ENCODE data around the gene GPR3. TPM values are rescaled to one million over a fixed set of nuclear protein-coding genes. Genes with fewer than 3 reads are reported as not detected.
A peak's percentile ranks its signal among the peaks of the same experiment; 100 is the strongest.
"Not testable (repeated sequence)": the region's sequence is repeated elsewhere in the genome, so short reads cannot be mapped to it uniquely, and the experiment has no call there.

Gene GPR3
- total and polyA plus RNA-seq, 3 experiments from 2014 or later, result 3.3 to 3.9 TPM; not detected in 1

DNA sequence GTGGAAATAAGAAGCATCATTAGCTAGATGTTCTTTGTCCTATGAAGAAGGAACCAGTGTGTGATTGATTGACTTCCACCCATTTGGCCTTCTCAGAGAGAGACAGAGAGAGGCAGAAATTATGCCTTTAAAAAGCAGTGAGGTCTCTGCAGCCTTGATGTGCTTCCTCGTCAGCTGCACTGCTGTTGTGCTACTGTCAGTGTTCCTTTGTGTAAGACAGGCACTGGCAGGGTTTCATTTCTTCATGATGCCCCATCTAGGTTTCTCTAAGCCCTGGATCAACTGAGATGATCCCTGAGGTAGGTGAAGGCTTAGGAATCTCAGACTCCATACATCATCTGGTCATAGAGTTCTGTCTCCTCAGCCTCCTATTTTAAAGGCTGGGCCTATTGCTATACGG lies 34.9 kb downstream of the GPR3 start:
- Mint-ChIP-seq H3K27me3 (no peaks in the 10 kb centered on the region), H3K4me3 (no peak overlapping the region), H3K4me1 (peaks cover 51 to 79% (median 78%) of the 10 kb centered on the region in 3 donors), H3K36me3 (peaks cover 0 to 47% (median 15%) of the 10 kb centered on the region in 3 donors), H3K9me3 (no peaks in the 10 kb centered on the region), H3K27ac (peak overlapping the region in 3 of 8 donors; percentile 44 to 74 (median 68))
- DNase-seq, result no peak
- H3K4me3 ChIP-seq (ENCODE audit: low read length), result no peak overlapping the region
- ChIA-PET POLR2A (interaction anchor here (1.1 kb wide), 1 partner anchor 9 kb away, joined by 3 read pairs; no protein-coding TSS in a partner anchor), CTCF (interaction anchor here (1.6 kb wide), 1 partner anchor 10 kb away, joined by 4 read pairs; no protein-coding TSS in a partner anchor)
- peaks cover 10% of the 10 kb centered on the region for H3K36me3 ChIP-seq (ENCODE audit: insufficient read depth, low read length)
- H3K27me3 ChIP-seq (ENCODE audit: insufficient read depth, low read length, poor library complexity, severe bottlenecking), result no peaks in the 10 kb centered on the region
- no peak overlapping the region for H3K27ac ChIP-seq (ENCODE audit: low read depth, low read length)
- H3K4me1 ChIP-seq (ENCODE audit: insufficient read depth, low read length), result peaks cover 78% of the 10 kb centered on the region
- no peaks in the 10 kb centered on the region for H3K9me3 ChIP-seq (ENCODE audit: low read length)

DNA sequence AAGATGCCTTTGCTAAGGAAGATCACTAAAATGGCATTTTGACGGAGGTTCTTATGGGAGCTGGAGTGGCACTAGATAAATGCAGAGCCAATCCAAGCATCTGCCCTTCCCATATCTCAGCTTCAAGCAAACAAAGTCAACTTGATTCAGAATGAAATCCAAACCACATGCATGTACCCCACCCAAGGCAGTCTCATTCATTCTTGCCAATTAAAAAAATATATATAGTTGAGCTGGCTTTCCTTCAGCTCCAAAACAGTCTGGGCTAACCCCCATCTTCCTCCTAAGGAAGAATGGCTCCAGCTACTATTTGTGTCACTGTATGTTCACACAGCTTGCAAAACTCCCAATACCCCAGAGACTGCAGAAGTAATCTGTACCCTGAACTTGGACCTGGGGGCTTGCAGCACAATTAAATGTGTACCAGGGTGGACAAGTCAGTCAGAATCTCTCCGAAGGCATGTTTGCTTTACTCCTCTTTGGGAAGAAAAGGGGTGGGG lies 35.4 kb downstream of the GPR3 start:
- ChIA-PET POLR2A (interaction anchor here (1.1 kb wide), 1 partner anchor 9 kb away, joined by 3 read pairs; no protein-coding TSS in a partner anchor), CTCF (interaction anchor here (1.6 kb wide), 1 partner anchor 10 kb away, joined by 4 read pairs; no protein-coding TSS in a partner anchor)
- no peaks in the 10 kb centered on the region for H3K9me3 ChIP-seq (ENCODE audit: low read length)
- peaks cover 10% of the 10 kb centered on the region for H3K36me3 ChIP-seq (ENCODE audit: insufficient read depth, low read length)
- peak overlapping the region; percentile 37 for H3K4me3 ChIP-seq (ENCODE audit: low read length)
- no peak for DNase-seq
- peaks cover 73% of the 10 kb centered on the region for H3K4me1 ChIP-seq (ENCODE audit: insufficient read depth, low read length)
- peak overlapping the region; percentile 32 for H3K27ac ChIP-seq (ENCODE audit: low read depth, low read length)
- H3K27me3 Mint-ChIP-seq, result no peaks in the 10 kb centered on the region
- H3K27ac Mint-ChIP-seq, result peak overlapping the region in 4 of 8 donors; percentile 44 to 91 (median 68)
- no peaks in the 10 kb centered on the region for H3K27me3 ChIP-seq (ENCODE audit: insufficient read depth, low read length, poor library complexity, severe bottlenecking)
- peaks cover 47 to 76% (median 76%) of the 10 kb centered on the region in 3 donors for H3K4me1 Mint-ChIP-seq
- H3K4me3 Mint-ChIP-seq, result no peak overlapping the region
- peaks cover 0 to 47% (median 15%) of the 10 kb centered on the region in 3 donors for H3K36me3 Mint-ChIP-seq
- H3K9me3 Mint-ChIP-seq, result no peaks in the 10 kb centered on the region

DNA sequence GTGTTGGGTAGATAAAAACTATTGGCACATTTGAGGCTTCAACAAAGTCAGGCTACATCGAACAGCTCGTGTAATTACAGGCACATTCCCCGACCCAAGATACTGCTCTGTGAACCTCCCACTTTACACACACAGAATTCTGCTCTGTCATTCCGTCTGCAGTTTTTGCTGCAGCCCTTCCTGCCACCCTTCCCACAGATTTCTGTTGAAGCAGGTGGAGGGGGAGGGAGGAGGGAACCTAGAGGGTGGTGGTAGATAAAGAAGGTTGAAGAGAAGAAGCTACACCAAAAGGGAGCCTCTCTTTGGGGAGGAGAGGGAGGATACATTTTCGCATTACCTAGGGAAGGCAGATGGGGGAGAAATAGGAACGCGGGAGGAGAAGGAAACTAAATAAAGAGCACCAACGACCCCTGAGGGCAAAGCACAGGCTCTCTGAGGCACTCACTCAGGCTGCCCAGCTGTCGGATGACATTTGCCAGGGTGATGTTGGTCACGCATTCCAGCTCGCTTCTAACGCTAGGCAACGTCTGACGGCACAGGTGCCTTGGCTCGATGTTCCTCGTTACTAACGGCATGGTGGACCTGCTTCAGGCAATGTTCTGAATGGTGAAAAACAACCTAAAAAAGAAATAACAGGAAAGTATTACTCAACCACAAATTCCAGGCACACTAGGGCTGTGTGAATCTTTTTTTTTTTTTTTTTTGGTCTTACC lies 36.0 kb downstream of the GPR3 start:
- Histone ChIP-seq H3K9me3 (ENCODE audit: low read length) (no peaks in the 10 kb centered on the region), H3K27ac (ENCODE audit: low read depth, low read length) (peak overlapping the region; percentile 32), H3K36me3 (ENCODE audit: insufficient read depth, low read length) (peaks cover 10% of the 10 kb centered on the region), H3K4me1 (ENCODE audit: insufficient read depth, low read length) (peaks cover 74% of the 10 kb centered on the region), H3K4me3 (ENCODE audit: low read length) (peak overlapping the region; percentile 37), H3K27me3 (ENCODE audit: insufficient read depth, low read length, poor library complexity, severe bottlenecking) (no peaks in the 10 kb centered on the region)
- H3K36me3 Mint-ChIP-seq, result peaks cover 0 to 47% (median 15%) of the 10 kb centered on the region in 3 donors
- ChIA-PET POLR2A (interaction anchor here (1.1 kb wide), 1 partner anchor 8 kb away, joined by 3 read pairs; no protein-coding TSS in a partner anchor), CTCF (interaction anchor here (1.3 to 1.6 kb wide), 3 partner anchors 9 to 180 kb away, joined by 3 to 4 read pairs (median 4); no protein-coding TSS in a partner anchor)
- H3K4me1 Mint-ChIP-seq, result peaks cover 52 to 81% (median 81%) of the 10 kb centered on the region in 3 donors
- H3K27ac Mint-ChIP-seq, result peak overlapping the region in 7 of 8 donors; percentile 35 to 91 (median 67)
- no peaks in the 10 kb centered on the region for H3K27me3 Mint-ChIP-seq
- DNase-seq, result peak in 1 of 5 donors; percentile 13
- no peaks in the 10 kb centered on the region for H3K9me3 Mint-ChIP-seq
- peak overlapping the region in 3 of 7 donors; percentile 5 to 72 (median 23) for H3K4me3 Mint-ChIP-seq

DNA sequence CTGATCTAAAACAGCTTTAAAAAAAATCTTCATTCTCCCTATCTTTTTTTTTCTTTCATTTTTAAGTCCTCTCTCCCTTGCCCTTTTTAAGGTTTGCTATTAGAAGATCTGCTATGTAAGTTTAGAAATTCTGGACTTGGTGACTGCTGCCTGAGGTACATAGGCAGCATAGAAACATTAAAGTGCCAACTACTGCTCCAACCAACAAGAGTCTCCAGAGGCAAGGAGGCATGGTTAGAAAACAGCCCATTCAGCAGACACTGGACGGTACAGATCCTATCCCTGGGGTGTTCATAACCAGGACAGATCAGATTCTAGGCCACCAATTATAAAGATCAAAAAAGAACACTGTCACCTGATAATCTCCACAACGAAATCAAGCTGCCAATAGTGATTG lies 36.6 kb downstream of the GPR3 start:
- peak overlapping the region; percentile 14 for H3K27ac ChIP-seq (ENCODE audit: low read depth, low read length)
- Mint-ChIP-seq H3K9me3 (no peaks in the 10 kb centered on the region), H3K36me3 (peaks cover 0 to 44% (median 15%) of the 10 kb centered on the region in 3 donors), H3K4me3 (peak overlapping the region in 4 of 7 donors; percentile 5 to 72 (median 30)), H3K27me3 (no peaks in the 10 kb centered on the region), H3K4me1 (peaks cover 55 to 81% (median 81%) of the 10 kb centered on the region in 3 donors), H3K27ac (peak overlapping the region in 6 of 8 donors; percentile 26 to 75 (median 46))
- no peaks in the 10 kb centered on the region for H3K27me3 ChIP-seq (ENCODE audit: insufficient read depth, low read length, poor library complexity, severe bottlenecking)
- H3K36me3 ChIP-seq (ENCODE audit: insufficient read depth, low read length), result peaks cover 10% of the 10 kb centered on the region
- H3K4me3 ChIP-seq (ENCODE audit: low read length), result no peak overlapping the region
- ChIA-PET POLR2A (no interaction called here), CTCF (interaction anchor here (1.2 to 1.5 kb wide), 3 partner anchors 12 to 233 kb away, joined by 3 to 4 read pairs (median 3); no protein-coding TSS in a partner anchor)
- no peak for DNase-seq
- peaks cover 75% of the 10 kb centered on the region for H3K4me1 ChIP-seq (ENCODE audit: insufficient read depth, low read length)
- H3K9me3 ChIP-seq (ENCODE audit: low read length), result no peaks in the 10 kb centered on the region

DNA sequence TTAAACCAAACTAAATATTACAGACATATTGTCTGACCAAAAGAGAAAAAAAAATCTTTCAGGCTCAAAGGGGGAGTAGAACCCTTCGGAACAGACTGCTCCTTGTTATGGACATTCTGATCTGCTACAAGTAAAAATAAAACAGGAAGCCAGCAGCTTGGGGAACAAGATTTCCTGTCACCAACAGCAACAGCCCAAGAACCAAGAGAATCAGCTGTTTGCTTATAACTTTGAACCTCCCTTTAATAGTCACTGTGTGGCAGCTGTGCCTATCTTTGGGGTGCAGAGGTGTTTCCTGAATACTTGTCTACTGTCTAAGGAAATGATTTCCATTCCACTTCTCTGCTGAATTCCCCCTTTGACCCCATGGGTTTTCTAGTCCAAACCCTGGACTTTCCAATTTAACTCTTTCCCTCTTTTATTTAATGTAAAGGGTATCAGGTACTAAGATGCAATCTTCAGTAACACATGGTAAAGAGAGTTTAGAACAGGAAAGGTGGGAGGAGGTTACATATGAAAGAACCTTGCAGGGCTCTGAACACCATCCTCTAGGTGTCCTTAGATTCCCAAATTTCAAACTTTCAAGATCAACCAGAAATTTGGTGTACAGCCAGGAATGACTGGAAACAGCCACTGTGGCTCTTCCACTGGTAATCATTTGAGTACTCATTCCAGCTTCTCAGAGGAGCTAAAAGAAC lies 38.6 kb downstream of the GPR3 start:
- H3K4me3 ChIP-seq (ENCODE audit: low read length), result peak overlapping the region; percentile 17
- no peaks in the 10 kb centered on the region for H3K9me3 Mint-ChIP-seq
- H3K27me3 ChIP-seq (ENCODE audit: insufficient read depth, low read length, poor library complexity, severe bottlenecking), result no peaks in the 10 kb centered on the region
- peak overlapping the region in 5 of 7 donors; percentile 54 to 73 (median 60) for H3K4me3 Mint-ChIP-seq
- peaks cover 83% of the 10 kb centered on the region for H3K4me1 ChIP-seq (ENCODE audit: insufficient read depth, low read length)
- peaks cover 59 to 87% (median 87%) of the 10 kb centered on the region in 3 donors for H3K4me1 Mint-ChIP-seq
- H3K36me3 Mint-ChIP-seq, result peaks cover 0 to 30% (median 13%) of the 10 kb centered on the region in 3 donors
- peaks cover 10% of the 10 kb centered on the region for H3K36me3 ChIP-seq (ENCODE audit: insufficient read depth, low read length)
- no peaks in the 10 kb centered on the region for H3K27me3 Mint-ChIP-seq
- CTCF ChIA-PET, result interaction anchor here (0.8 to 1.8 kb wide), 8 partner anchors 9 to 135 kb away, joined by 3 to 5 read pairs (median 3); no protein-coding TSS in a partner anchor
- H3K27ac ChIP-seq (ENCODE audit: low read depth, low read length), result no peak overlapping the region
- POLR2A ChIA-PET, result interaction anchor here (1.3 kb wide), 1 partner anchor 18 kb away, joined by 4 read pairs; no protein-coding TSS in a partner anchor
- peak in 2 of 5 donors; percentile 34 to 63 for DNase-seq
- peak overlapping the region; percentile 56 to 93 (median 82) for H3K27ac Mint-ChIP-seq
- H3K9me3 ChIP-seq (ENCODE audit: low read length), result no peaks in the 10 kb centered on the region

DNA sequence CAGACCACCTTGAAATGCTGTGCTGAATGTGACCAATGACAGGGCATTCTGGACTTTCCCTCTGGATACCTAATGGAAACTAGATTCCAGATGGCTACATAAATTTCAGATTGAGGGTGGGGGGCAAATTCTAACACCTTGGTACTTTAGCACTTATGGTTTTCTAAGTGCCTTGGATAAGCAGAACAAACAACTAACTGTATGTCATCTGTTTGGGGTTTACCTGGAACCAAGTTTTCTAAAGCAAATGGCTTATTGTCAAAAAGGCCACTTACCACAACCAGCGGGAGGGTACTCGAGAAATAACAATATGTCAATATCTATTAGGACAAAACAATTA lies 39.1 kb downstream of the GPR3 start:
- peaks cover 89% of the 10 kb centered on the region for H3K4me1 ChIP-seq (ENCODE audit: insufficient read depth, low read length)
- no peaks in the 10 kb centered on the region for H3K27me3 ChIP-seq (ENCODE audit: insufficient read depth, low read length, poor library complexity, severe bottlenecking)
- H3K27ac Mint-ChIP-seq, result peak overlapping the region in 7 of 8 donors; percentile 52 to 93 (median 83)
- peaks cover 0 to 28% (median 10%) of the 10 kb centered on the region in 3 donors for H3K36me3 Mint-ChIP-seq
- ChIA-PET CTCF (interaction anchor here (1.0 to 1.1 kb wide), 3 partner anchors 9 to 35 kb away, joined by 3 to 4 read pairs (median 3); no protein-coding TSS in a partner anchor), POLR2A (no interaction called here)
- H3K4me3 Mint-ChIP-seq, result peak overlapping the region in 4 of 7 donors; percentile 15 to 70 (median 34)
- no peak for DNase-seq
- H3K9me3 ChIP-seq (ENCODE audit: low read length), result no peaks in the 10 kb centered on the region
- H3K36me3 ChIP-seq (ENCODE audit: insufficient read depth, low read length), result peaks cover 10% of the 10 kb centered on the region
- H3K9me3 Mint-ChIP-seq, result no peaks in the 10 kb centered on the region
- H3K4me3 ChIP-seq (ENCODE audit: low read length), result peak overlapping the region; percentile 17
- H3K27ac ChIP-seq (ENCODE audit: low read depth, low read length), result no peak overlapping the region
- H3K4me1 Mint-ChIP-seq, result peaks cover 63 to 89% (median 89%) of the 10 kb centered on the region in 3 donors
- no peaks in the 10 kb centered on the region for H3K27me3 Mint-ChIP-seq

DNA sequence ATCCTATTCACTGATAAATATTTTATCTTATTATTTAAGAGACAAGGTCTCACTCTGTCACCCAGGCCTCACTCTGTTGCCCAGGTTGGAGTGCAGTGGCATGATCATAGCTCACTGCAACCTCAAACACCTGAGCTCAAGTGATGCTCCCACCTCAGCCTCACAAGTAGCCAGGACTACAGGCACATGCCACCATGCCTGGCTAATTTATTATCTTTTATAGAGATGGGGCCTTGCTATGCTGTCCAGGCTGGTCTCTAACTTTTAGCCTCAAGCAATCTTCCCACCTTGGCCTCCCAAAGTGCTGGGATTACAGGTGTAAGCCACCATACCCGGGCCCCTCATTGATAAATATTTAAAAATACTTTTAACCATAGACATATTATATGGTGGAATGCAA lies 40.3 kb downstream of the GPR3 start:
- CTCF ChIA-PET; H3K36me3 ChIP-seq (ENCODE audit: insufficient read depth, low read length); H3K27ac ChIP-seq (ENCODE audit: low read depth, low read length); H3K4me3 ChIP-seq (ENCODE audit: low read length); H3K27me3 Mint-ChIP-seq; H3K27me3 ChIP-seq (ENCODE audit: insufficient read depth, low read length, poor library complexity, severe bottlenecking); H3K9me3 ChIP-seq (ENCODE audit: low read length); POLR2A ChIA-PET; H3K9me3 Mint-ChIP-seq; DNase-seq: not testable (repeated sequence)
- Mint-ChIP-seq H3K4me3 (peak overlapping the region in 1 of 7 donors; percentile 40), H3K27ac (peak overlapping the region in 2 of 8 donors; percentile 15 to 51), H3K4me1 (peaks cover 67 to 91% (median 89%) of the 10 kb centered on the region in 3 donors), H3K36me3 (peaks cover 0 to 16% (median 4%) of the 10 kb centered on the region in 3 donors)
- peaks cover 89% of the 10 kb centered on the region for H3K4me1 ChIP-seq (ENCODE audit: insufficient read depth, low read length)

Data from CD8-positive, alpha-beta memory T cell (primary cell).